Measurements from ENCODE around the gene ZNF512B.
A peak's percentile ranks its signal among the peaks of the same experiment; 100 is the strongest.
"Not testable (repeated sequence)": the region's sequence is repeated elsewhere in the genome, so short reads cannot be mapped to it uniquely, and the experiment has no call there.

Gene ZNF512B

GRCh38 chr20:63963348-63963741, 6.4 kb downstream of the ZNF512B start:
- DNase-seq: no peak

- DNase-seq: no peak
Observed at GRCh38 chr20:63962426-63963347, 7.0 kb downstream of the ZNF512B start.

- no peak for DNase-seq
Observed at GRCh38 chr20:63961664-63962425, 7.9 kb downstream of the ZNF512B start.

- not testable (repeated sequence) for DNase-seq
Observed at GRCh38 chr20:63960654-63961621, 8.8 kb downstream of the ZNF512B start.

- DNase-seq: no peak
Observed at GRCh38 chr20:63959699-63960075, 10.0 kb downstream of the ZNF512B start.

- no peak for DNase-seq
Observed at GRCh38 chr20:63958964-63959698, 10.6 kb downstream of the ZNF512B start.

GRCh38 chr20:63958471-63958870, 11.3 kb downstream of the ZNF512B start:
- no peak for DNase-seq

GRCh38 chr20:63957690-63958441, 11.9 kb downstream of the ZNF512B start:
- no peak for DNase-seq

GRCh38 chr20:63957004-63957689, 12.6 kb downstream of the ZNF512B start:
- peak; percentile 29 for DNase-seq

- no peak for DNase-seq
Observed at GRCh38 chr20:63956664-63957003, 13.1 kb downstream of the ZNF512B start.

- DNase-seq: peak; percentile 67
Observed at GRCh38 chr20:63955827-63956663, 13.7 kb downstream of the ZNF512B start, which contains the start of gene UCKL1. Gene UCKL1, minus strand, starts transcription at chr20:63956416. Its CDS starts 44 bp downstream, at chr20:63956372.

- no peak for DNase-seq
Observed at GRCh38 chr20:63955281-63955826, 14.4 kb downstream of the ZNF512B start.

GRCh38 chr20:63953764-63954429, 15.8 kb downstream of the ZNF512B start:
- no peak for DNase-seq

- no peak for DNase-seq
Observed at GRCh38 chr20:63952769-63953168, 17.0 kb downstream of the ZNF512B start.

GRCh38 chr20:63952210-63952535, 17.6 kb downstream of the ZNF512B start:
- DNase-seq: no peak

- DNase-seq: no peak
Observed at GRCh38 chr20:63951398-63952209, 18.1 kb downstream of the ZNF512B start.

GRCh38 chr20:63950701-63951397, 18.9 kb downstream of the ZNF512B start:
- no peak for DNase-seq

Measured in NCI-H1694 treated with DMSO at 0.1 percent for 48 hours (cell line).